Measurements from ENCODE around the gene SLC36A3. TPM values are rescaled to one million over a fixed set of nuclear protein-coding genes. Genes with fewer than 3 reads are reported as not detected.

The SLC36A3 gene
- total RNA-seq, 2 experiments from 2014 or later: not detected

Other genes starting within 250 kb of the SLC36A3 start
- 100 to 1,000 TPM; 127 TPM for gene TNIP1, start 222.7 kb downstream of the SLC36A3 start, total RNA-seq
- gene ANXA6, start 146.0 kb downstream of the SLC36A3 start, total RNA-seq: 100 to 1,000 TPM; 494 to 508 TPM
- gene CCDC69, start 79.7 kb downstream of the SLC36A3 start, total RNA-seq: 10 to 100 TPM; 79.4 to 84.1 TPM
- gene GM2A, start 50.6 kb downstream of the SLC36A3 start, total RNA-seq: 10 to 100 TPM; 15.9 to 19.5 TPM
- gene SLC36A2, start 43.8 kb upstream of the SLC36A3 start, total RNA-seq: not detected
- gene SLC36A1, start 143.8 kb upstream of the SLC36A3 start, total RNA-seq: 1 to 10 TPM; 5.8 TPM

Data from activated CD4-positive, alpha-beta T cell treated with anti-CD3 and anti-CD28 coated beads, Interleukin-2, amount 10 ng/mL, durations not matched to agents 7 days and 5 days (primary cell).